Activated CD4-positive, alpha-beta T cell treated with anti-CD3 and anti-CD28 coated beads, Interleukin-2, Interleukin-6, amounts not matched to agents 100 ng/mL and 50 ng/mL, durations not matched to agents 16 hours and 8 hours (primary cell): ENCODE measurements around the gene CNBP.

Source experiments
- DNase-seq: peaks from one replicate; pipeline ENCODE4 v3.0.0-alpha.2; 2020

Gene CNBP

GRCh38 chr3:129130291-129130813 lies 53.3 kb downstream of the CNBP start:
- no peak for DNase-seq

GRCh38 chr3:129128357-129129155 lies 55.1 kb downstream of the CNBP start:
- no peak for DNase-seq

- DNase-seq: no peak
Observed at GRCh38 chr3:129126726-129127280, 56.9 kb downstream of the CNBP start.

- DNase-seq: no peak
Observed at GRCh38 chr3:129123314-129124060, 60.2 kb downstream of the CNBP start.

- no peak for DNase-seq
Observed at GRCh38 chr3:129122412-129123011, 61.2 kb downstream of the CNBP start.

GRCh38 chr3:129121792-129122411 lies 61.8 kb downstream of the CNBP start, which contains the start of gene RAB43:
Gene RAB43 (minus strand): TSS chr3:129121804. CDS start chr3:129121489, 315 bp downstream.
- DNase-seq: peak; percentile 91

GRCh38 chr3:129121016-129121791 lies 62.5 kb downstream of the CNBP start:
- no peak for DNase-seq

GRCh38 chr3:129120254-129121004 lies 63.3 kb downstream of the CNBP start:
- peak; percentile 97 for DNase-seq

GRCh38 chr3:129119365-129120100 lies 64.2 kb downstream of the CNBP start:
- DNase-seq: peak; percentile 40

GRCh38 chr3:129118745-129119144 lies 65.0 kb downstream of the CNBP start:
- peak; percentile 65 for DNase-seq
